Esophagus muscularis mucosa (tissue), 4 donors: ENCODE data around the gene LMBRD2. TPM values are rescaled to one million over a fixed set of nuclear protein-coding genes. Genes with fewer than 3 reads are reported as not detected.

Experiments used
- DNase-seq: peaks from one replicate; pipeline ENCODE4 v3.0.0-alpha.2; 2017; ENCODE audit errors: extremely low spot score
- H3K27ac ChIP-seq, 4 donors: fragments of 200-600 bp; sonication (generic); replicated peaks in 1 of 4; 1 replicate in 3 of 4; 2 replicates in 1 of 4; pipeline ENCODE4 v1.5.1; 2016 to 2019; ENCODE audit warnings: mild to moderate bottlenecking in 1 of 4
- H3K27me3 ChIP-seq, 4 donors: fragments of 200-600 bp; sonication (generic); one replicate each; pipeline versions ENCODE4 v1.5.1 to v1.6.0; 2016 to 2019
- H3K36me3 ChIP-seq, 4 donors: fragments of 200-600 bp; sonication (generic); one replicate each; pipeline ENCODE4 v1.5.1; 2016 to 2019
- H3K4me1 ChIP-seq, 4 donors: fragments of 200-600 bp; sonication (generic); one replicate each; pipeline ENCODE4 v1.5.1; 2016 to 2019
- H3K4me3 ChIP-seq, 4 donors: fragments of 200-600 bp; sonication (generic); 1 replicate in 2 of 4; 2 replicates in 2 of 4; pipeline ENCODE4 v1.5.1; 2016 to 2019; ENCODE audit warnings: mild to moderate bottlenecking in 4 of 4, moderate library complexity in 1 of 4
- H3K9me3 ChIP-seq, 4 donors: fragments of 200-600 bp; sonication (generic); 1 replicate in 3 of 4; 2 replicates in 1 of 4; pipeline ENCODE4 v1.5.1; 2016 to 2019
- CTCF ChIP-seq, 3 experiments: fragments of 200-600 bp in 2 of 3; fragments of 450-650 bp in 1 of 3; sonication (generic) in 2 of 3; IDR thresholded peaks; one replicate each; pipeline ENCODE4 v1.5.1; 2017 to 2019; ENCODE audit warnings: antibody characterized with exemption in 3 of 3, mild to moderate bottlenecking in 2 of 3, moderate library complexity in 1 of 3
- EP300 ChIP-seq: sonication (generic); formaldehyde crosslinking; IDR thresholded peaks from one replicate; pipeline ENCODE4 v1.6.1; 2017; ENCODE audit warnings: antibody characterized with exemption
- POLR2A ChIP-seq: fragments of 450-650 bp; IDR thresholded peaks from one replicate; pipeline ENCODE4 v1.6.1; 2017; ENCODE audit warnings: antibody characterized with exemption, moderate library complexity, mild to moderate bottlenecking, low read depth
- POLR2AphosphoS5 ChIP-seq, 2 donors: sonication (generic); formaldehyde crosslinking; IDR thresholded peaks; one replicate each; pipeline ENCODE4 v1.6.1; 2017; ENCODE audit warnings: antibody characterized with exemption in 2 of 2
- WGBS: methylation state at CpG from one replicate; pipeline ENCODE4 v1.1.5; 2018; 5-methylcytosine and 5-hydroxymethylcytosine counted together
- intact Hi-C: fragments of 100-400 bp; cut with DNase I; formaldehyde crosslinking; loops from one replicate; pipeline ENCODE4 v1.15.1; 2023
- small RNA-seq, 3 donors: library from RNA; depleted of rRNA; stranded (forward); fragments of <200 nt; gene quantifications; one replicate each; pipeline ENCODE3, GENCODE V24; 2016
- total RNA-seq, 4 donors: library from RNA; depleted of rRNA; stranded (reverse); fragments of >200 nt; gene quantifications; one replicate each; pipeline versions ENCODE4 v1.1.0 to v1.2.1, GENCODE V29; 2016

The LMBRD2 gene
- total RNA-seq, 4 donors from 2014 or later: 10.4 to 12.5 (median 11.2) TPM

DNA sequence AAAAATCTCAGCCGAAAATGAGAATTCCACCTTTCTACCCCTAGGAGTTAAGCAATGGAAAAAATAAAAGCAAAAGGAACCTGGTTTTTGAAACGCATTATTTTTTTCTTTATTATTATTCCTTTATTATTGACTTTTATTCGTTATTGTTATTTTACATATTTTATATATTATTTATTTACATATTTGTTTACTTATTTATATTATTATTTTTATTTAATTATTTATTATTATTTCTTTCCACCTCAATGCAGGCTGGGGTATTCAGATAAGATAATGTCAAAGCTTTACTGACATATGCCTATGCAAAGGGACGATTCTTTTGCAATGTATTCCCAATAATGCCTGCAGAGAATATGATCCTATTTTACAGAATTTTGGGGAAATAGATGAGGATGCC, 101.7 kb downstream of the LMBRD2 start:
- WGBS: 83% methylated on average over 4 of the region's 4 CpGs
- no peaks in the 10 kb centered on the region for H3K27me3 ChIP-seq
- H3K4me1 ChIP-seq: no peaks in the 10 kb centered on the region
- no peaks in the 10 kb centered on the region for H3K36me3 ChIP-seq
- H3K27ac ChIP-seq: no peak overlapping the region
- intact Hi-C loops: no loop called here
- no peak overlapping the region for H3K4me3 ChIP-seq
- TF ChIP-seq POLR2A (no peak), POLR2AphosphoS5 (IDR thresholded peaks at IDR 0.05) (no peak), EP300 (no peak), CTCF (IDR thresholded peaks at IDR 0.05) (no peak)
- no peaks in the 10 kb centered on the region for H3K9me3 ChIP-seq
- DNase-seq: no peak

Small RNAs within 50 kb of the gene (small RNA-seq; reads per million reads assigned to genes)
- gene AC016612.1: 0 reads per million in 3 donors
- 0 reads per million in 3 donors for gene MIR580
- gene RNU6-1305P: 0 reads per million in 3 donors

Other genes starting within 250 kb of the LMBRD2 start
- not detected for gene CAPSL, start 213.3 kb downstream of the LMBRD2 start, total RNA-seq
- gene UGT3A1, start 160.5 kb downstream of the LMBRD2 start, total RNA-seq: not detected
- gene UGT3A2, start 85.0 kb downstream of the LMBRD2 start, total RNA-seq: not detected
- gene SKP2, start 224 bp upstream of the LMBRD2 start, total RNA-seq: 10 to 100 TPM in 1 of 4 donors, 1 to 10 TPM in 3; 5.6 to 12.1 (median 9.2) TPM
- gene NADK2, start 90.0 kb upstream of the LMBRD2 start, total RNA-seq: 10 to 100 TPM; 44.6 to 74.8 (median 59.5) TPM
- 10 to 100 TPM in 1 of 4 donors, 1 to 10 TPM in 3; 2.2 to 13.7 (median 3.1) TPM for gene RANBP3L, start 150.0 kb upstream of the LMBRD2 start, total RNA-seq